ENCODE results near the gene FAM24B. TPM values are rescaled to one million over a fixed set of nuclear protein-coding genes. Genes with fewer than 3 reads are reported as not detected.
"Not testable (repeated sequence)": the region's sequence is repeated elsewhere in the genome, so short reads cannot be mapped to it uniquely, and the experiment has no call there.

Gene FAM24B
- total and polyA plus RNA-seq, 7 donors = 0.46 to 1.1 (median 0.93) TPM; not detected in 1

DNA sequence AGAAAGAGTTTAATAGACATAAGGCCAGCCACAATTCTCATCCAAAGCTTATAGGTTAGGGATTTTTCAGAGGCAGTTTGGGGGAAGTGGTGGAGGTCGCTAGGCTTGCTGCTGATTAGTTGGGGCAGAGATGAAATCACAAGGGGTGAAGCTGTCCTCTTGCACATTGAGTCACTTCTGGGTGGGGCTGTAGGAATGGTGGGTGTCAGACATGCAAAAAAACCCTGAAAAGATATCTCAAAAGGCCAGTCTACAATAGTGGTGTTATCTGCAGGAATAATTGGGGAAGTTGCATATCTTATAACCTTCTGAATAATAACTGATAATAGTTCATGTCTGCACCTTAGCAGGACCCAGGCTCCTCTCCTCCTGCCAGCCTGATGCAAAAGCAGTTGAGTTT is 2.1 kb downstream of the FAM24B start:
- DNase-seq (no peak), ATAC-seq (no peak)
- Histone ChIP-seq H3K27ac (no peak overlapping the region), H3K4me1 (peaks cover 4% of the 10 kb centered on the region), H3K4me3 (no peak overlapping the region), H3K27me3 (ENCODE audit: insufficient read depth in 3 of 3, low read length in 2 of 3) (peaks cover 0 to 11% (median 4%) of the 10 kb centered on the region in 3 donors), H3K9me3 (no peaks in the 10 kb centered on the region), H3K36me3 (ENCODE audit: insufficient read depth in 1 of 2, low read depth in 1 of 2) (no peaks in the 10 kb centered on the region)
- TF ChIP-seq, protein P1, sequence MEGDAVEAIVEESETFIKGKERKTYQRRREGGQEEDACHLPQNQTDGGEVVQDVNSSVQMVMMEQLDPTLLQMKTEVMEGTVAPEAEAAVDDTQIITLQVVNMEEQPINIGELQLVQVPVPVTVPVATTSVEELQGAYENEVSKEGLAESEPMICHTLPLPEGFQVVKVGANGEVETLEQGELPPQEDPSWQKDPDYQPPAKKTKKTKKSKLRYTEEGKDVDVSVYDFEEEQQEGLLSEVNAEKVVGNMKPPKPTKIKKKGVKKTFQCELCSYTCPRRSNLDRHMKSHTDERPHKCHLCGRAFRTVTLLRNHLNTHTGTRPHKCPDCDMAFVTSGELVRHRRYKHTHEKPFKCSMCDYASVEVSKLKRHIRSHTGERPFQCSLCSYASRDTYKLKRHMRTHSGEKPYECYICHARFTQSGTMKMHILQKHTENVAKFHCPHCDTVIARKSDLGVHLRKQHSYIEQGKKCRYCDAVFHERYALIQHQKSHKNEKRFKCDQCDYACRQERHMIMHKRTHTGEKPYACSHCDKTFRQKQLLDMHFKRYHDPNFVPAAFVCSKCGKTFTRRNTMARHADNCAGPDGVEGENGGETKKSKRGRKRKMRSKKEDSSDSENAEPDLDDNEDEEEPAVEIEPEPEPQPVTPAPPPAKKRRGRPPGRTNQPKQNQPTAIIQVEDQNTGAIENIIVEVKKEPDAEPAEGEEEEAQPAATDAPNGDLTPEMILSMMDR (IDR thresholded peaks at IDR 0.05) = no peak
- intact Hi-C loops (cut with DNase I) = no loop called here
- WGBS, 3 donors = 76 to 83% (median 82%) methylated on average over 1 of the region's 1 CpG

DNA sequence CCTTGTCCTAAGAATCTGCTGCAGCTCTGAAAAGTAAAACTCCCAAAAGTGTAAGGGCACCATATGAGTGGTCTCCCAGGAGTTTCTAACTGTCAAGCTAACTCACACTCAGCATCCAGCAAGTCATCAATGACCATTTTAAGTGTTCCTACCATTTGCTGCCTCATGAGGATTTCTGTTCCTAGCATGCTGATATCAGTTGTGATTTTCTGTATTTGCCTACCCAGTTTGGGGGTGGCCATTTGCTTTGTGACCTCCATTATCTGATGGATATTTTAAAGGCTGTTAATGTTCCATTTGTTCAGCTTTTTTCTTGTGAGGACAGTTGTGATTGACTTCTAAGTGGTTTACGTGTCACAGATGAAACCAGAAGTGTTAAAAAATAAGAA is 2.9 kb downstream of the FAM24B start:
- H3K4me3 ChIP-seq = no peak overlapping the region

DNA sequence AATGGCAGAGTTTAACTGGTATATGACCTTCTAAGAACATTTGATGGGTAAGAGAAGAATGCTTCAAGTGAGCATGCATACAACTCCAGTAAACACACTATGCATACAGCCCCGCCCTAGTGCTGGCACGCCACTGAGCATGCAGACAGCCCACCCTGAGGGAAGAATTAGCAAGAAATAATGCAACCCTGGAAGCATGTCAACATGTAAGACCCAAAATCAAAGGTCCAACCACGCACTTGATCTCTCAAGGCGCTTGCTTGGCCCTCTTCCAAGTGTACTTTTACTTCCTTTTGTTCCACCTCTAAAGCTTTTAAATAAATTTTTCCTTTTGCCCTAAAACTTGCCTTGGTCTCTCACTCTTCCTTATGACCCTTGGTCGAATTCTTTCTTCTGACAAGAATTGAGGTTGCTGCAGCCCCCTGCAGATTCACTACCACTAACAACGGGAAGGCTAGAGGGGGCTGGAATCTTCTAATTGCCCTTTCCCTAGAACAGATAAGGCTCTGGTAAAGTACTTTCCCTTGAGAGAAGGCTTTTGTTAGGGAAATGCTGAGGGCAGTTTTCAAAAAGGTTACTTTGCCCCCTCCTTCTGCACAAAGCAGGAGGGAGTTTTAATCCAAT is 3.4 kb downstream of the FAM24B start:
- ATAC-seq (no peak), DNase-seq (no peak)
- Histone ChIP-seq H3K27ac (no peak overlapping the region), H3K27me3 (ENCODE audit: insufficient read depth in 3 of 3, low read length in 2 of 3) (peaks cover 0 to 3% (median 2%) of the 10 kb centered on the region in 3 donors), H3K4me3 (no peak overlapping the region), H3K36me3 (ENCODE audit: insufficient read depth in 1 of 2, low read depth in 1 of 2) (no peaks in the 10 kb centered on the region), H3K9me3 (no peaks in the 10 kb centered on the region), H3K4me1 (peaks cover 4% of the 10 kb centered on the region)
- intact Hi-C loops (cut with DNase I) = no loop called here
- TF ChIP-seq, protein P1 (IDR thresholded peaks at IDR 0.05) = no peak
- WGBS, 3 donors = 46 to 59% (median 56%) methylated on average over 6 of the region's 6 CpGs

More for the DNA sequence above, 2.9 kb downstream of the FAM24B start:
- intact Hi-C loops (cut with DNase I) = no loop called here
- no peak for ATAC-seq
- no peaks in the 10 kb centered on the region for H3K36me3 ChIP-seq (ENCODE audit: insufficient read depth in 1 of 2, low read depth in 1 of 2)
- H3K27me3 ChIP-seq (ENCODE audit: insufficient read depth in 3 of 3, low read length in 2 of 3) = peaks cover 0 to 7% (median 4%) of the 10 kb centered on the region in 3 donors
- H3K9me3 ChIP-seq = no peaks in the 10 kb centered on the region
- DNase-seq = no peak
- peaks cover 4% of the 10 kb centered on the region for H3K4me1 ChIP-seq
- WGBS, 3 donors = 90 to 92% (median 90%) methylated on average over 1 of the region's 1 CpG
- TF ChIP-seq, protein P1 (IDR thresholded peaks at IDR 0.05) = no peak
- H3K27ac ChIP-seq = no peak overlapping the region

DNA sequence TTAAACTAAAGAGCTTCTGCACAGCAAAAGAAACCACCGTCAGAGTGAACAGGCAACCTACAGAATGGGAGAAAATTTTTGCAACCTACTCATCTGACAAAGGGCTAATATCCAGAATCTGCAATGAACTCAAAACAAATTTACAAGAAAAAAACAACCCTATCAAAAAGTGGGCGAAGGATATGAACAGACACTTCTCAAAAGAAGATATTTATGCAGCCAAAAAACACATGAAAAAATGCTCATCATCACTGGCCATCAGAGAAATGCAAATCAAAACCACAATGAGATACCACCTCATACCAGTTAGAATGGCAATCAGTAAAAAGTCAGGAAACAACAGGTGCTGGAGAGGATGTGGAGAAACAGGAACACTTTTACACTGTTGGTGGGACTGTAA is 7.4 kb downstream of the FAM24B start:
- H3K27me3 ChIP-seq (ENCODE audit: insufficient read depth in 3 of 3, low read length in 2 of 3); intact Hi-C loops (cut with DNase I); DNase-seq; H3K4me1 ChIP-seq; H3K27ac ChIP-seq; H3K4me3 ChIP-seq; H3K9me3 ChIP-seq; ATAC-seq; H3K36me3 ChIP-seq (ENCODE audit: insufficient read depth in 1 of 2, low read depth in 1 of 2): not testable (repeated sequence)
- WGBS, 3 donors = 83 to 100% (median 95%) methylated on average over 1 of the region's 2 CpGs

DNA sequence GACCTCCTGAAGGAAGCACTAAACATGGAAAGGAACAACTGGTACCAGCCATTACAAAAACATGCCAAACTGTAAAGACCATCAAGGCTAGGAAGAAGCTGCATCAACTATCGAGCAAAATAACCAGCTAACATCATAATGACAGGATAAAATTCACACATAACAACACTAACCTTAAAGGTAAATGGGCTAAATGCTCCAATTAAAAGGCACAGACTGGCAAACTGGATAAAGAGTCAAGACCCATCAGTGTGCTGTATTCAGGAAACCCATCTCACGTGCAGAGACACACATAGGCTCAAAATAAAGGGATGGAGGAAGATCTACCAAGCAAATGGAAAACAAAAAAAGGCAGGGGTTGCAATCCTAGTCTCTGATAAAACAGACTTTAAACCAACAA is 10.6 kb downstream of the FAM24B start:
- intact Hi-C loops (cut with DNase I); H3K4me3 ChIP-seq; H3K27me3 ChIP-seq (ENCODE audit: insufficient read depth in 3 of 3, low read length in 2 of 3); H3K27ac ChIP-seq; H3K36me3 ChIP-seq (ENCODE audit: insufficient read depth in 1 of 2, low read depth in 1 of 2); ATAC-seq; H3K9me3 ChIP-seq; H3K4me1 ChIP-seq; DNase-seq: not testable (repeated sequence)
- 91 to 94% (median 92%) methylated on average over 1 of the region's 2 CpGs for WGBS, 3 donors

DNA sequence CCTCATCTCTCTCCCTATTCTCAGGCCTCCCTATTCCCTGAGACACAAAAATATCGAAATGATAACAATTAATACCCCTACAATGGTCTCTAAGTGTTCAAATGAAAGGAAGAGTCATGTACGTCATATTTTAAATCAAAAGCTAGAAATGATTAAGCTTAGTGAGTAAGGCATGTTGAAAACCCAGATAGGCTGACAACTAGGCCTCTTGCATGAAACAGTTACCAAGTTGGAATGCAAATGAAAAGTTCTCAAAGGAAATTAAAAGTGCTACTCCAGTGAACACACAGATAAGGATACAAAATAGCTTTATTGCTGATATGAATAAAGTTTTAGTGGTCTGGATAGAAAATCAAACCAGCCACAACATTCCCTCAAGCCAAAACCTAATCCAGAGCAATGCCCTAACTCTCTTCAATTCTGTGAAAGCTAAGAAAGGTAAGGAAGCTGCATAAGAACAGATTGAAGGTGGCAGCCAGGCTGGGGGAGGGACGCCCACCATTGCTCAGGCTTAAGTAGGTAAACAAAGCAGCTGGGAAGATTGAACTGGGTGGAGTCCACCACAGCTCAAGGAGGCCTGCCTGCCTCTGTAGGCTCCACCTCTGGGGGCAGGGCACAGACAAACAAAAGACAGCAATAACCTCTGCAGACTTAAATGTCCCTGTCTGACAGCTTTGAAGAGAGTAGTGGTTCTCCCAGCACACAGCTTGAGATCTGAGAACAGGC is 12.5 kb downstream of the FAM24B start:
- ATAC-seq; H3K4me1 ChIP-seq; intact Hi-C loops (cut with DNase I); H3K4me3 ChIP-seq; H3K27ac ChIP-seq; H3K36me3 ChIP-seq (ENCODE audit: insufficient read depth in 1 of 2, low read depth in 1 of 2); H3K9me3 ChIP-seq; DNase-seq; H3K27me3 ChIP-seq (ENCODE audit: insufficient read depth in 3 of 3, low read length in 2 of 3): not testable (repeated sequence)
- 90 to 94% (median 91%) methylated on average over 3 of the region's 3 CpGs for WGBS, 3 donors
